ENCODE measurements around the gene ADAM19. TPM values are rescaled to one million over a fixed set of nuclear protein-coding genes. Genes with fewer than 3 reads are reported as not detected.

ADAM19 gene
- total RNA-seq, 1 experiment from 2014 or later, result 3.5 TPM

DNA sequence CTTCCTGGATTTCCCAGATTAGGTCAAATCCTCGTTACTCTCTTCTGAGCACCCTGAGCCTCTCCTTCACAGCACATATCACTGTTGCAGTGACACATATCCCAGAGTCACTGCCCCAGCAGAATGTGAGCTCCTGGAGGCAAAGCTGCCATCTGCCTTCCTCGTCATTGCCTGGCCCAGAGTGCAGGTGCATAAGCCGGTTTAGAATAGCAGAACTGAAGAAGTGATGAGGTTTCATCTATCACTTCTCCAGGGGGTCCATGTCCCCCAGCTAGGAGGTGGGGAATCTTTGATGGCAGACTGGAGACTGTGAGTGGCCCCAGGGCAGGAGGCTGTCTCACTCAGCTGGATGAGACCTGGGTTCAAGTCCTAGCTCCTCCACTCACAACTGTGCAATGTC, 89.8 kb downstream of the ADAM19 start:
- TF ChIP-seq SIN3A (IDR thresholded peaks at IDR 0.05; ENCODE audit: borderline replicate concordance, insufficient read depth, low read depth, low read length) (no peak), POLR2AphosphoS5 (IDR thresholded peaks at IDR 0.05; ENCODE audit: low read depth, low read length) (no peak)
- TF ChIP-seq, protein P1, sequence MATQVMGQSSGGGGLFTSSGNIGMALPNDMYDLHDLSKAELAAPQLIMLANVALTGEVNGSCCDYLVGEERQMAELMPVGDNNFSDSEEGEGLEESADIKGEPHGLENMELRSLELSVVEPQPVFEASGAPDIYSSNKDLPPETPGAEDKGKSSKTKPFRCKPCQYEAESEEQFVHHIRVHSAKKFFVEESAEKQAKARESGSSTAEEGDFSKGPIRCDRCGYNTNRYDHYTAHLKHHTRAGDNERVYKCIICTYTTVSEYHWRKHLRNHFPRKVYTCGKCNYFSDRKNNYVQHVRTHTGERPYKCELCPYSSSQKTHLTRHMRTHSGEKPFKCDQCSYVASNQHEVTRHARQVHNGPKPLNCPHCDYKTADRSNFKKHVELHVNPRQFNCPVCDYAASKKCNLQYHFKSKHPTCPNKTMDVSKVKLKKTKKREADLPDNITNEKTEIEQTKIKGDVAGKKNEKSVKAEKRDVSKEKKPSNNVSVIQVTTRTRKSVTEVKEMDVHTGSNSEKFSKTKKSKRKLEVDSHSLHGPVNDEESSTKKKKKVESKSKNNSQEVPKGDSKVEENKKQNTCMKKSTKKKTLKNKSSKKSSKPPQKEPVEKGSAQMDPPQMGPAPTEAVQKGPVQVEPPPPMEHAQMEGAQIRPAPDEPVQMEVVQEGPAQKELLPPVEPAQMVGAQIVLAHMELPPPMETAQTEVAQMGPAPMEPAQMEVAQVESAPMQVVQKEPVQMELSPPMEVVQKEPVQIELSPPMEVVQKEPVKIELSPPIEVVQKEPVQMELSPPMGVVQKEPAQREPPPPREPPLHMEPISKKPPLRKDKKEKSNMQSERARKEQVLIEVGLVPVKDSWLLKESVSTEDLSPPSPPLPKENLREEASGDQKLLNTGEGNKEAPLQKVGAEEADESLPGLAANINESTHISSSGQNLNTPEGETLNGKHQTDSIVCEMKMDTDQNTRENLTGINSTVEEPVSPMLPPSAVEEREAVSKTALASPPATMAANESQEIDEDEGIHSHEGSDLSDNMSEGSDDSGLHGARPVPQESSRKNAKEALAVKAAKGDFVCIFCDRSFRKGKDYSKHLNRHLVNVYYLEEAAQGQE (IDR thresholded peaks at IDR 0.05; ENCODE audit: insufficient read depth in 1 of 2, low read depth in 2 of 2, low read length in 1 of 2), result no peak
- TF ChIP-seq, protein P2, sequence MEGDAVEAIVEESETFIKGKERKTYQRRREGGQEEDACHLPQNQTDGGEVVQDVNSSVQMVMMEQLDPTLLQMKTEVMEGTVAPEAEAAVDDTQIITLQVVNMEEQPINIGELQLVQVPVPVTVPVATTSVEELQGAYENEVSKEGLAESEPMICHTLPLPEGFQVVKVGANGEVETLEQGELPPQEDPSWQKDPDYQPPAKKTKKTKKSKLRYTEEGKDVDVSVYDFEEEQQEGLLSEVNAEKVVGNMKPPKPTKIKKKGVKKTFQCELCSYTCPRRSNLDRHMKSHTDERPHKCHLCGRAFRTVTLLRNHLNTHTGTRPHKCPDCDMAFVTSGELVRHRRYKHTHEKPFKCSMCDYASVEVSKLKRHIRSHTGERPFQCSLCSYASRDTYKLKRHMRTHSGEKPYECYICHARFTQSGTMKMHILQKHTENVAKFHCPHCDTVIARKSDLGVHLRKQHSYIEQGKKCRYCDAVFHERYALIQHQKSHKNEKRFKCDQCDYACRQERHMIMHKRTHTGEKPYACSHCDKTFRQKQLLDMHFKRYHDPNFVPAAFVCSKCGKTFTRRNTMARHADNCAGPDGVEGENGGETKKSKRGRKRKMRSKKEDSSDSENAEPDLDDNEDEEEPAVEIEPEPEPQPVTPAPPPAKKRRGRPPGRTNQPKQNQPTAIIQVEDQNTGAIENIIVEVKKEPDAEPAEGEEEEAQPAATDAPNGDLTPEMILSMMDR (IDR thresholded peaks at IDR 0.05), result no peak
- intact Hi-C loops (cut with micrococcal nuclease; ENCODE audit: unreplicated experiment), result no loop called here
- in situ Hi-C loops (cut with HindIII; ENCODE audit: low pct_unique_long_range_greater_than_20kb, low sequenced_read_pairs), result no loop called here
- DNase-seq (ENCODE audit: low read depth, low spot score), result no peak
- H3K27ac ChIP-seq (ENCODE audit: low read length), result no peak overlapping the region
- CTCF ChIA-PET, result no interaction called here
- H3K4me3 ChIP-seq (ENCODE audit: low read depth in 2 of 2, low read length in 2 of 2), result no peak overlapping the region
- no peak for ATAC-seq
- H3K27me3 ChIP-seq (ENCODE audit: control insufficient read depth, insufficient read depth, low read length), result no peaks in the 10 kb centered on the region
- no TSS peak for BruUV-seq (replicated peaks)
- no peaks in the 10 kb centered on the region for H3K4me1 ChIP-seq (ENCODE audit: control insufficient read depth, insufficient read depth, low read length)
- H3K36me3 ChIP-seq (ENCODE audit: control insufficient read depth, insufficient read depth, low read length), result no peaks in the 10 kb centered on the region
- no peaks in the 10 kb centered on the region for H3K9me3 ChIP-seq (ENCODE audit: control insufficient read depth, insufficient read depth, low read depth, low read length)
- POLR2A ChIA-PET, result no interaction called here

DNA sequence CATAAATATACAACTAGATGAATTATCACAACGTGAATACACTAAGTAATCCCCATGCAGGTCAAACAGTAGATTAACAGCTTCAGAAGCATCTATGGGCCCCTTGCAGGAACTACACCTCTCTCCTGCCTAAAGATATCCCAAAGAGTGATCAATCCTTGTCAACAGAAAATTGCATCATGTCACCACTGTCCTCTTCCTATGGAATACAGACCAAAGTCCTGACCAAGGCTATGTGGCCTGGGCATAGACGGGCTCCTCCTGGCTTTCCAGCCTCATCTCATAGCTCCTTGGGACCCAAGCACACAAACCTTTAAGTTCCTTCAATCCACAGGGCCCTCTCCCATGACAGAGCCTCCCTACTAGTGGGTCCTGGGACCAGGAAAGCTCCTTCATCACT, 90.2 kb downstream of the ADAM19 start:
- ChIA-PET POLR2A (interaction anchor here (0.6 kb wide), 1 partner anchor 8 kb away, joined by 3 read pairs; no protein-coding TSS in a partner anchor), CTCF (no interaction called here)
- H3K36me3 ChIP-seq (ENCODE audit: control insufficient read depth, insufficient read depth, low read length), result no peaks in the 10 kb centered on the region
- intact Hi-C loops (cut with micrococcal nuclease; ENCODE audit: unreplicated experiment), result no loop called here
- in situ Hi-C loops (cut with HindIII; ENCODE audit: low pct_unique_long_range_greater_than_20kb, low sequenced_read_pairs), result no loop called here
- H3K27ac ChIP-seq (ENCODE audit: low read length), result no peak overlapping the region
- H3K27me3 ChIP-seq (ENCODE audit: control insufficient read depth, insufficient read depth, low read length), result no peaks in the 10 kb centered on the region
- TF ChIP-seq, protein P1 (IDR thresholded peaks at IDR 0.05; ENCODE audit: insufficient read depth in 1 of 2, low read depth in 2 of 2, low read length in 1 of 2), result no peak
- TF ChIP-seq TCF7L2 (IDR thresholded peaks at IDR 0.05; ENCODE audit: low read depth, low read length), result no peak
- TF ChIP-seq SIN3A (IDR thresholded peaks at IDR 0.05; ENCODE audit: borderline replicate concordance, insufficient read depth, low read depth, low read length), result no peak
- TF ChIP-seq, protein P2 (IDR thresholded peaks at IDR 0.05), result no peak
- no peak for TF ChIP-seq POLR2AphosphoS5 (IDR thresholded peaks at IDR 0.05; ENCODE audit: low read depth, low read length)
- no peaks in the 10 kb centered on the region for H3K4me1 ChIP-seq (ENCODE audit: control insufficient read depth, insufficient read depth, low read length)
- H3K9me3 ChIP-seq (ENCODE audit: control insufficient read depth, insufficient read depth, low read depth, low read length), result no peaks in the 10 kb centered on the region
- ATAC-seq (no peak), DNase-seq (ENCODE audit: low read depth, low spot score) (no peak)
- no TSS peak for BruUV-seq (replicated peaks)
- H3K4me3 ChIP-seq (ENCODE audit: low read depth in 2 of 2, low read length in 2 of 2), result no peak overlapping the region

Measured in Panc1 (cell line).